ENCODE measurements around the gene CYB5D1. TPM values are rescaled to one million over a fixed set of nuclear protein-coding genes. Genes with fewer than 3 reads are reported as not detected.

The CYB5D1 gene
- total RNA-seq, 1 donor from 2014 or later = 9.2 TPM

DNA sequence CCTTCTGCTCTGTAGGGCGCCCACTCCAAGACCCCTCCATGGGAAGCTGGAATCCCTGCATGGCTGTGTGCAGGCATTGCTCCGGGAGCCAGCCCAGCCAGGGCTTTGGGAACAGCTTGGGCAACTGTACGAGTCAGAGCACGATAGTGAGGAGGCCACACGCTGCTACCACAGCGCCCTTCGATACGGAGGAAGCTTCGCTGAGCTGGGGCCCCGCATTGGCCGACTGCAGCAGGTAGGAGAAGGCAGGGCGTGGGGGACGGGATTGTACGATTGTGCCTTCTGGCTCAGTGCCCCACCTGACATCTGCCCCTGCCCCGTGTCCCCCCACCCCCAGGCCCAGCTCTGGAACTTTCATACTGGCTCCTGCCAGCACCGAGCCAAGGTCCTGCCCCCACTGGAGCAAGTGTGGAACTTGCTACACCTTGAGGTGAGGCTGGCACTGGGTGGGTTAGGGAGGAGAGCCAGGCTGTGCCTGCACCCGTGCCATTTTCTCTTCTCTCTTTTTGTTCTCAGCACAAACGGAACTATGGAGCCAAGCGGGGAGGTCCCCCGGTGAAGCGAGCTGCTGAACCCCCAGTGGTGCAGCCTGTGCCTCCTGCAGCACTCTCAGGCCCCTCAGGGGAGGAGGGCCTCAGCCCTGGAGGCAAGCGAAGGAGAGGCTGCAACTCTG lies 11.6 kb upstream of the CYB5D1 start:
- peaks cover 30% of the 10 kb centered on the region for H3K27me3 Mint-ChIP-seq (ENCODE audit: unreplicated experiment)
- H3K9me3 Mint-ChIP-seq (ENCODE audit: unreplicated experiment) = peaks cover 21% of the 10 kb centered on the region
- no peak overlapping the region for H3K27ac Mint-ChIP-seq (ENCODE audit: unreplicated experiment)
- no peaks in the 10 kb centered on the region for H3K36me3 Mint-ChIP-seq (ENCODE audit: unreplicated experiment)
- DNase-seq = no peak
- no peak overlapping the region for H3K4me3 Mint-ChIP-seq (ENCODE audit: unreplicated experiment)
- peaks cover 10% of the 10 kb centered on the region for H3K4me1 Mint-ChIP-seq (ENCODE audit: low read depth, unreplicated experiment)
- TF ChIP-seq, protein P1, sequence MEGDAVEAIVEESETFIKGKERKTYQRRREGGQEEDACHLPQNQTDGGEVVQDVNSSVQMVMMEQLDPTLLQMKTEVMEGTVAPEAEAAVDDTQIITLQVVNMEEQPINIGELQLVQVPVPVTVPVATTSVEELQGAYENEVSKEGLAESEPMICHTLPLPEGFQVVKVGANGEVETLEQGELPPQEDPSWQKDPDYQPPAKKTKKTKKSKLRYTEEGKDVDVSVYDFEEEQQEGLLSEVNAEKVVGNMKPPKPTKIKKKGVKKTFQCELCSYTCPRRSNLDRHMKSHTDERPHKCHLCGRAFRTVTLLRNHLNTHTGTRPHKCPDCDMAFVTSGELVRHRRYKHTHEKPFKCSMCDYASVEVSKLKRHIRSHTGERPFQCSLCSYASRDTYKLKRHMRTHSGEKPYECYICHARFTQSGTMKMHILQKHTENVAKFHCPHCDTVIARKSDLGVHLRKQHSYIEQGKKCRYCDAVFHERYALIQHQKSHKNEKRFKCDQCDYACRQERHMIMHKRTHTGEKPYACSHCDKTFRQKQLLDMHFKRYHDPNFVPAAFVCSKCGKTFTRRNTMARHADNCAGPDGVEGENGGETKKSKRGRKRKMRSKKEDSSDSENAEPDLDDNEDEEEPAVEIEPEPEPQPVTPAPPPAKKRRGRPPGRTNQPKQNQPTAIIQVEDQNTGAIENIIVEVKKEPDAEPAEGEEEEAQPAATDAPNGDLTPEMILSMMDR (IDR thresholded peaks at IDR 0.05; ENCODE audit: partially characterized antibody, unreplicated experiment) = no peak

DNA sequence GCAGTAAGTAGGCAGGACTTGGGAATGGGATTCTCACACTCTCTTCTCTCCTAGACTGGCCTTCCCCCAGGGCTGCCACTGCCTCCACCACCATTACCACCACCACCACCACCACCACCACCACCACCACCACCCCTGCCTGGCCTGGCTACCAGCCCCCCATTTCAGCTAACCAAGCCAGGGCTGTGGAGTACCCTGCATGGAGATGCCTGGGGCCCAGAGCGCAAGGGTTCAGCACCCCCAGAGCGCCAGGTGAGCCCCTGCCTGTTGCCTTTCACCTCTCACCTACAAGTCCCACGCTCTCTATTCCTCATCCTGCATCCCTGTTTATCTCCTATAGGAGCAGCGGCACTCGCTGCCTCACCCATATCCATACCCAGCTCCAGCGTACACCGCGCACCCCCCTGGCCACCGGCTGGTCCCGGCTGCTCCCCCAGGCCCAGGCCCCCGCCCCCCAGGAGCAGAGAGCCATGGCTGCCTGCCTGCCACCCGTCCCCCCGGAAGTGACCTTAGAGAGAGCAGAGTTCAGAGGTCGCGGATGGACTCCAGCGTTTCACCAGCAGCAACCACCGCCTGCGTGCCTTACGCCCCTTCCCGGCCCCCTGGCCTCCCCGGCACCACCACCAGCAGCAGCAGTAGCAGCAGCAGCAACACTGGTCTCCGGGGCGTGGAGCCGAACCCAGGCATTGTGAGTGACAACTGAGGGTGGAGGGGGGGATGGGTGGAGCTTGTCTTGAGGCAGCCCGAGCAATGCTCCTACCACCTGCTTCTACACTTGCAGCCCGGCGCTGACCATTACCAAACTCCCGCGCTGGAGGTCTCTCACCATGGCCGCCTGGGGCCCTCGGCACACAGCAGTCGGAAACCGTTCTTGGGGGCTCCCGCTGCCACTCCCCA lies 10.8 kb upstream of the CYB5D1 start:
- peaks cover 13% of the 10 kb centered on the region for H3K4me1 Mint-ChIP-seq (ENCODE audit: low read depth, unreplicated experiment)
- DNase-seq = no peak
- H3K27ac Mint-ChIP-seq (ENCODE audit: unreplicated experiment) = no peak overlapping the region
- H3K4me3 Mint-ChIP-seq (ENCODE audit: unreplicated experiment) = no peak overlapping the region
- peaks cover 20% of the 10 kb centered on the region for H3K9me3 Mint-ChIP-seq (ENCODE audit: unreplicated experiment)
- H3K27me3 Mint-ChIP-seq (ENCODE audit: unreplicated experiment) = peaks cover 30% of the 10 kb centered on the region
- TF ChIP-seq, protein P1 (IDR thresholded peaks at IDR 0.05; ENCODE audit: partially characterized antibody, unreplicated experiment) = no peak
- H3K36me3 Mint-ChIP-seq (ENCODE audit: unreplicated experiment) = no peaks in the 10 kb centered on the region

DNA sequence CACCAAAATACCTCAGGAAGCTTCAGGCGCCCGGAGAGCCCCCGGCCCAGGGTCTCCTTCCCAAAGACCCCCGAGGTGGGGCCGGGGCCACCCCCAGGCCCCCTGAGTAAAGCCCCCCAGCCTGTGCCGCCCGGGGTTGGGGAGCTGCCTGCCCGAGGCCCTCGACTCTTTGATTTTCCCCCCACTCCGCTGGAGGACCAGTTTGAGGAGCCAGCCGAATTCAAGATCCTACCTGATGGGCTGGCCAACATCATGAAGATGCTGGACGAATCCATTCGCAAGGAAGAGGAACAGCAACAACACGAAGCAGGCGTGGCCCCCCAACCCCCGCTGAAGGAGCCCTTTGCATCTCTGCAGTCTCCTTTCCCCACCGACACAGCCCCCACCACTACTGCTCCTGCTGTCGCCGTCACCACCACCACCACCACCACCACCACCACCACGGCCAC lies 9.6 kb upstream of the CYB5D1 start:
- TF ChIP-seq, protein P1 (IDR thresholded peaks at IDR 0.05; ENCODE audit: partially characterized antibody, unreplicated experiment) = no peak
- peaks cover 21% of the 10 kb centered on the region for H3K9me3 Mint-ChIP-seq (ENCODE audit: unreplicated experiment)
- H3K4me3 Mint-ChIP-seq (ENCODE audit: unreplicated experiment) = no peak overlapping the region
- H3K36me3 Mint-ChIP-seq (ENCODE audit: unreplicated experiment) = no peaks in the 10 kb centered on the region
- H3K27ac Mint-ChIP-seq (ENCODE audit: unreplicated experiment) = no peak overlapping the region
- peaks cover 13% of the 10 kb centered on the region for H3K4me1 Mint-ChIP-seq (ENCODE audit: low read depth, unreplicated experiment)
- H3K27me3 Mint-ChIP-seq (ENCODE audit: unreplicated experiment) = peaks cover 28% of the 10 kb centered on the region
- DNase-seq = no peak

DNA sequence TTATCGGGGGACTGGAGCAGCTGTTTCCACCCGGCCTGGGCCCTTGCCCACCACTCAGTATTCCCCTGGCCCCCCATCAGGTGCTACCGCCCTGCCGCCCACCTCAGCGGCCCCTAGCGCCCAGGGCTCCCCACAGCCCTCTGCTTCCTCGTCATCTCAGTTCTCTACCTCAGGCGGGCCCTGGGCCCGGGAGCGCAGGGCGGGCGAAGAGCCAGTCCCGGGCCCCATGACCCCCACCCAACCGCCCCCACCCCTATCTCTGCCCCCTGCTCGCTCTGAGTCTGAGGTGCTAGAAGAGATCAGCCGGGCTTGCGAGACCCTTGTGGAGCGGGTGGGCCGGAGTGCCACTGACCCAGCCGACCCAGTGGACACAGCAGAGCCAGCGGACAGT lies 9.1 kb upstream of the CYB5D1 start:
- no peak for DNase-seq
- H3K27ac Mint-ChIP-seq (ENCODE audit: unreplicated experiment) = no peak overlapping the region
- peaks cover 26% of the 10 kb centered on the region for H3K27me3 Mint-ChIP-seq (ENCODE audit: unreplicated experiment)
- H3K4me1 Mint-ChIP-seq (ENCODE audit: low read depth, unreplicated experiment) = peaks cover 11% of the 10 kb centered on the region
- no peak overlapping the region for H3K4me3 Mint-ChIP-seq (ENCODE audit: unreplicated experiment)
- no peaks in the 10 kb centered on the region for H3K36me3 Mint-ChIP-seq (ENCODE audit: unreplicated experiment)
- TF ChIP-seq, protein P1 (IDR thresholded peaks at IDR 0.05; ENCODE audit: partially characterized antibody, unreplicated experiment) = no peak
- H3K9me3 Mint-ChIP-seq (ENCODE audit: unreplicated experiment) = peaks cover 17% of the 10 kb centered on the region

Data from glutamatergic neuron (in vitro differentiated cells).